ENCODE results near the gene CD34.

CD34 gene

DNA sequence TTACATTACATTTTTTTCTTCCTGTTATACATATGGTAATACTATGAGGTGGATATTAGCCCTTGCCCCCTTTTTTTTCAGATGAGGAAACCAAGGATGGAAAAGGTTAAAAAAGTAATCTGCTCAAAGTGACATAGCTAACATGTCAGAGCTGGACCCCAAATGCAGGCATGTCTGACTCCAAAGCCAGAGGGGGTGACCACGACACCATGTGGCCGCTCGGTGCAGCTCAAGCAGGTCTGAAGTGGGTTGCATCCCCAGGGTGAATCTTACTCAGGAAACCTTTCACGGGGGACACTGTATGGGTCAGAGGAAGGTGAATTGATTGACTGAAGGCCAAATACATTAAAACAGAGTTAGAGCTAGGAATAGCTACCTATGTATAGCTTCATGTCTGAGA, 34.8 kb downstream of the CD34 start:
- Histone ChIP-seq H3K79me2 (ENCODE audit: control insufficient read depth, insufficient read depth, low read length, poor library complexity) (no peaks in the 10 kb centered on the region), H3K27ac (ENCODE audit: low read depth, low read length) (no peak overlapping the region), H3K79me1 (ENCODE audit: low read length) (no peaks in the 10 kb centered on the region), H3K23ac (ENCODE audit: low read length) (no peak overlapping the region), H3K18ac (ENCODE audit: low read length) (no peak overlapping the region), H4K91ac (ENCODE audit: low read depth, low read length) (no peak overlapping the region), H3K4me2 (ENCODE audit: low read length) (no peak overlapping the region), H2AK5ac (ENCODE audit: low read length) (no peak overlapping the region), H4K12ac (ENCODE audit: low read depth, low read length) (no peak overlapping the region), H3K9ac (ENCODE audit: low read length) (no peak overlapping the region), H3K14ac (ENCODE audit: low read length) (no peak overlapping the region), H2BK12ac (ENCODE audit: low read length) (no peak overlapping the region), H3K27me3 (ENCODE audit: insufficient read depth, low read length) (no peaks in the 10 kb centered on the region), H2BK5ac (ENCODE audit: low read depth, low read length, poor library complexity) (no peak overlapping the region), H3K4me1 (ENCODE audit: control insufficient read depth in 1 of 2, insufficient read depth in 2 of 2, low read length in 2 of 2) (no peaks in the 10 kb centered on the region), H3K4ac (ENCODE audit: low read depth, low read length) (no peak overlapping the region), H2AFZ (ENCODE audit: insufficient read depth, low read length, poor library complexity) (no peak overlapping the region), H4K8ac (ENCODE audit: low read depth, low read length) (no peak overlapping the region), H3K36me3 (ENCODE audit: control insufficient read depth in 1 of 2, insufficient read depth in 2 of 2, low read length in 2 of 2) (no peaks in the 10 kb centered on the region), H3K9me3 (ENCODE audit: insufficient read depth, low read depth, low read length) (no peaks in the 10 kb centered on the region), H3K4me3 (ENCODE audit: low read depth, low read length) (no peak overlapping the region), H2BK120ac (ENCODE audit: insufficient read depth, low read length, poor library complexity) (no peak overlapping the region)
- DNase-seq, result no peak
- WGBS (ENCODE audit: extremely low coverage, insufficient coverage, insufficient read length), result no CpG with 5 or more reads among the region's 4 CpGs

DNA sequence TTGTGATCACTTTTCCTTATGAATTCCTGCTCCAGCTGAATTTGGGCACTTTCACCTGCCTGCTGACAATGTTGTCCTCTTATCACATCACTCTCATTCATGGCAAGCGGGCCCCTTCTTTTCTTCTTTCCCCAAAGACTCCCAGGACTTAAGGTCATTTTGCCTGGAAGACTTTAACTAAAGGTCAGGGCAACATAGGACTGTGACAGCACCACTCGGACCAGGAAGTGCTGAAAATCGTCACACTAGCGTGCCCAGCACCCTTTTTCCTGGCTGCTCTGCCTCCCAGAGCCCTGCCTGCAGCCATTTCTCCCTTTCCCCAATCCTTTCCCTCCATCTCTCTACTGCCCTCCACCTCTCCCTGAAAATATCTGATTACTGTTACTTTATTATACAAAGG, 35.4 kb downstream of the CD34 start:
- no CpG with 5 or more reads among the region's 4 CpGs for WGBS (ENCODE audit: extremely low coverage, insufficient coverage, insufficient read length)
- H3K9me3 ChIP-seq (ENCODE audit: insufficient read depth, low read depth, low read length), result no peaks in the 10 kb centered on the region
- H3K9ac ChIP-seq (ENCODE audit: low read length), result no peak overlapping the region
- no peak overlapping the region for H2BK120ac ChIP-seq (ENCODE audit: insufficient read depth, low read length, poor library complexity)
- no peak overlapping the region for H4K12ac ChIP-seq (ENCODE audit: low read depth, low read length)
- no peaks in the 10 kb centered on the region for H3K36me3 ChIP-seq (ENCODE audit: control insufficient read depth in 1 of 2, insufficient read depth in 2 of 2, low read length in 2 of 2)
- H4K8ac ChIP-seq (ENCODE audit: low read depth, low read length), result no peak overlapping the region
- H3K4ac ChIP-seq (ENCODE audit: low read depth, low read length), result no peak overlapping the region
- H3K27ac ChIP-seq (ENCODE audit: low read depth, low read length), result no peak overlapping the region
- H3K79me2 ChIP-seq (ENCODE audit: control insufficient read depth, insufficient read depth, low read length, poor library complexity), result no peaks in the 10 kb centered on the region
- H2AFZ ChIP-seq (ENCODE audit: insufficient read depth, low read length, poor library complexity), result no peak overlapping the region
- no peak overlapping the region for H3K23ac ChIP-seq (ENCODE audit: low read length)
- H4K91ac ChIP-seq (ENCODE audit: low read depth, low read length), result no peak overlapping the region
- no peak overlapping the region for H2BK12ac ChIP-seq (ENCODE audit: low read length)
- no peak overlapping the region for H2AK5ac ChIP-seq (ENCODE audit: low read length)
- no peak overlapping the region for H2BK5ac ChIP-seq (ENCODE audit: low read depth, low read length, poor library complexity)
- no peaks in the 10 kb centered on the region for H3K4me1 ChIP-seq (ENCODE audit: control insufficient read depth in 1 of 2, insufficient read depth in 2 of 2, low read length in 2 of 2)
- no peaks in the 10 kb centered on the region for H3K27me3 ChIP-seq (ENCODE audit: insufficient read depth, low read length)
- no peak overlapping the region for H3K4me2 ChIP-seq (ENCODE audit: low read length)
- H3K18ac ChIP-seq (ENCODE audit: low read length), result no peak overlapping the region
- no peak overlapping the region for H3K4me3 ChIP-seq (ENCODE audit: low read depth, low read length)
- H3K79me1 ChIP-seq (ENCODE audit: low read length), result no peaks in the 10 kb centered on the region
- H3K14ac ChIP-seq (ENCODE audit: low read length), result no peak overlapping the region
- DNase-seq, result no peak

DNA sequence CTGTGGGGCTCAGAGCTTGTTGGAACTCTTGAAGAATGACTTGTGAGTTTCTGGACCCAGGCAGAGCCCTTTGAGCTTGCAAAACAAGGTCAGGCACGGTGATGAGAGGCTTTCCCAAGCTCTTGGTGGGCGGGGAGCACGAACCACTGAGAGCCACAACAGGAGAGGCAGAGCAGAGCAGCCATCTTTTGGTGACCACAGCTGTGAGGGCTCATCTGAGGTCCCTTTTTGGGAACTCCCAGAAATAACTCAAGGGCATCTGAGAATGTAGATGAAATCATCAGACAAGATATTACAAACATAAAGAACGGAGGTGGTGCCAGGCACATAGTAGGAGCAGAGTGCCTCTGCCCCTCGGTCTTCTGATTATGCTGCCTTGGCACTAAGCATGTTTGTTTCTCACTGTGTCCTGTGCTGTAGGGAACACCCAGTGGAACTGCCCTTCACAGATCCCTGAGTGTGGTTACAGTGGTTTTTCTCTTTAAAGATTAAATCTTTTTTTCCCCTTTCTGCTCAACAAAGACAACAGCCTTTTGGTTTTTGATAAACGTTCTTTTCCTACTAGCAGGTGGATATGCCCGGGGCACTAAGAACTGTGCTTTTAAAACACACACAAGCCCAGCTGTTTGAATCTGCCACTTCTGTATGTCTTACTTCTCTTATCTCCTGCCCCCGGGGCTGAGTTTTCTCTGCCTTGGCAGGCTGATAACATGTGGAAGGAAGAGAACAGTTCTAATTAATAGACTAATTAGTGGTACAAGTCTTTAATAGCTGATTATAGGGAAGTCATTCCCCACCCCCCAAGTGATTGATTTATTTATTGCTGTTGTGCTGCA, 37.7 kb downstream of the CD34 start:
- DNase-seq, result no peak
- Histone ChIP-seq H3K4ac (ENCODE audit: low read depth, low read length) (no peak overlapping the region), H2BK5ac (ENCODE audit: low read depth, low read length, poor library complexity) (no peak overlapping the region), H3K79me1 (ENCODE audit: low read length) (no peaks in the 10 kb centered on the region), H3K9ac (ENCODE audit: low read length) (no peak overlapping the region), H3K79me2 (ENCODE audit: control insufficient read depth, insufficient read depth, low read length, poor library complexity) (no peaks in the 10 kb centered on the region), H3K27ac (ENCODE audit: low read depth, low read length) (no peak overlapping the region), H2AK5ac (ENCODE audit: low read length) (no peak overlapping the region), H2AFZ (ENCODE audit: insufficient read depth, low read length, poor library complexity) (no peak overlapping the region), H3K18ac (ENCODE audit: low read length) (no peak overlapping the region), H3K9me3 (ENCODE audit: insufficient read depth, low read depth, low read length) (no peaks in the 10 kb centered on the region), H3K4me1 (ENCODE audit: control insufficient read depth in 1 of 2, insufficient read depth in 2 of 2, low read length in 2 of 2) (peaks cover 3 to 4% of the 10 kb centered on the region in 2 experiments), H2BK120ac (ENCODE audit: insufficient read depth, low read length, poor library complexity) (no peak overlapping the region), H4K91ac (ENCODE audit: low read depth, low read length) (no peak overlapping the region), H4K8ac (ENCODE audit: low read depth, low read length) (no peak overlapping the region), H3K14ac (ENCODE audit: low read length) (no peak overlapping the region), H3K4me2 (ENCODE audit: low read length) (no peak overlapping the region), H2BK12ac (ENCODE audit: low read length) (no peak overlapping the region), H3K23ac (ENCODE audit: low read length) (no peak overlapping the region), H3K27me3 (ENCODE audit: insufficient read depth, low read length) (no peaks in the 10 kb centered on the region), H3K4me3 (ENCODE audit: low read depth, low read length) (no peak overlapping the region), H4K12ac (ENCODE audit: low read depth, low read length) (no peak overlapping the region), H3K36me3 (ENCODE audit: control insufficient read depth in 1 of 2, insufficient read depth in 2 of 2, low read length in 2 of 2) (no peaks in the 10 kb centered on the region)
- no CpG with 5 or more reads among the region's 8 CpGs for WGBS (ENCODE audit: extremely low coverage, insufficient coverage, insufficient read length)

DNA sequence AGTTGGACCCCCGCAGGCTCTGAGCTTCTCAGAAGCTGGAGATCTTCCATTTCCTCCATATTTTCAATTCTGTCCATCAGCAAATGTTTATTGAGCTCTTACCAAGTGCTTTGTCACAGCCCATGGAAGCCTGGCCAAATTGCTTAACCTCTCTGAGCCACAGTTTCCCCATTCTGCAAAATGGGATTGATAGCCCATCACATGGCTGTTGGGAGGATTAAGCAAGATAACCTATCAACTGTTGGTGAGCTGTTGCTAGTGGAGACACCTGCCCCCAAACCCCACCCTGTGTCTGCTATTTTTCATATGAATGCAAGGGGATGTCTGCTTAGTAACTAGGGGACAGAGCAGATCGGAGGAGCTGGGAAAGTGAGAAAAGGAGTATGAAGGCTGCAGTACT, 38.3 kb downstream of the CD34 start:
- no peaks in the 10 kb centered on the region for H3K79me2 ChIP-seq (ENCODE audit: control insufficient read depth, insufficient read depth, low read length, poor library complexity)
- H3K4ac ChIP-seq (ENCODE audit: low read depth, low read length), result no peak overlapping the region
- H2BK120ac ChIP-seq (ENCODE audit: insufficient read depth, low read length, poor library complexity), result no peak overlapping the region
- H3K79me1 ChIP-seq (ENCODE audit: low read length), result no peaks in the 10 kb centered on the region
- H3K23ac ChIP-seq (ENCODE audit: low read length), result no peak overlapping the region
- H2BK12ac ChIP-seq (ENCODE audit: low read length), result no peak overlapping the region
- no peak overlapping the region for H4K8ac ChIP-seq (ENCODE audit: low read depth, low read length)
- no peaks in the 10 kb centered on the region for H3K27me3 ChIP-seq (ENCODE audit: insufficient read depth, low read length)
- no peak overlapping the region for H3K9ac ChIP-seq (ENCODE audit: low read length)
- no peak overlapping the region for H2BK5ac ChIP-seq (ENCODE audit: low read depth, low read length, poor library complexity)
- WGBS (ENCODE audit: extremely low coverage, insufficient coverage, insufficient read length), result no CpG with 5 or more reads among the region's 2 CpGs
- H3K18ac ChIP-seq (ENCODE audit: low read length), result no peak overlapping the region
- no peak overlapping the region for H2AFZ ChIP-seq (ENCODE audit: insufficient read depth, low read length, poor library complexity)
- H3K36me3 ChIP-seq (ENCODE audit: control insufficient read depth in 1 of 2, insufficient read depth in 2 of 2, low read length in 2 of 2), result no peaks in the 10 kb centered on the region
- no peak overlapping the region for H2AK5ac ChIP-seq (ENCODE audit: low read length)
- H3K14ac ChIP-seq (ENCODE audit: low read length), result no peak overlapping the region
- peaks cover 5 to 6% of the 10 kb centered on the region in 2 experiments for H3K4me1 ChIP-seq (ENCODE audit: control insufficient read depth in 1 of 2, insufficient read depth in 2 of 2, low read length in 2 of 2)
- H3K27ac ChIP-seq (ENCODE audit: low read depth, low read length), result no peak overlapping the region
- no peak overlapping the region for H3K4me3 ChIP-seq (ENCODE audit: low read depth, low read length)
- H4K91ac ChIP-seq (ENCODE audit: low read depth, low read length), result no peak overlapping the region
- no peak for DNase-seq
- H3K9me3 ChIP-seq (ENCODE audit: insufficient read depth, low read depth, low read length), result no peaks in the 10 kb centered on the region
- no peak overlapping the region for H4K12ac ChIP-seq (ENCODE audit: low read depth, low read length)
- no peak overlapping the region for H3K4me2 ChIP-seq (ENCODE audit: low read length)

All from trophoblast cell (in vitro differentiated cells and primary cell).